ENCODE results near the gene CLDN3.

Gene CLDN3

GRCh38 chr7:73773700-73774517 is 3.8 kb upstream of the CLDN3 start:
- intact Hi-C loops (cut with DNase I): no loop called here
- peak in 1 of 10 donors; percentile 69 for DNase-seq

- intact Hi-C loops (cut with DNase I): no loop called here
- DNase-seq: peak in 2 of 10 donors; percentile 33 to 46
Observed at GRCh38 chr7:73770860-73771670, 995 bp upstream of the CLDN3 start.

DNA sequence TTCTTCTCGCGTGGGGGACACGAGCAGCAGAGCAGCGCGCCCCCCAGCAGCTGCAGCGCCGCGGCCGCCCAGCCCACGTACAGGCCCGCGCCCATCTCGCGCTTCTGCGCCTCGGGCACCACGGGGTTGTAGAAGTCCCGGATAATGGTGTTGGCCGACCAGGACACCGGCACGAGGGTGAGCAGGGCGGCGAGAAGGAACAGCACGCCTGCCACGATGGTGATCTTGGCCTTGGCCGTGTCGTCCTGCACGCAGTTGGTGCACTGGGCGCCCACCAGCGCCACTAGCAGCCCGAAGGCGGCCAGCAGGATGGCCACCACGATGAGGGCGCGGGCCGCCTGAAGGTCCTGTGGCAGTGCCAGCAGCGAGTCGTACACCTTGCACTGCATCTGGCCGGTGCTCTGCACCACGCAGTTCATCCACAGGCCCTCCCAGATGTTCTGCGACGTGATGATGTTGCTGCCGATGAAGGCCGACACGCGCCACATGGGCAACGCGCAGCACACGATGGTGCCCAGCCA is 529 bp downstream of the CLDN3 start:
- intact Hi-C loops (cut with DNase I): no loop called here
- DNase-seq: peak in 2 of 10 donors; percentile 65 to 71

- peak in 2 of 10 donors; percentile 67 to 71 for DNase-seq
- intact Hi-C loops (cut with DNase I): no loop called here
Observed at GRCh38 chr7:73768641-73769480, 1.2 kb downstream of the CLDN3 start.

GRCh38 chr7:73766556-73767229 is 3.4 kb downstream of the CLDN3 start:
- intact Hi-C loops (cut with DNase I): no loop called here
- DNase-seq: peak in 2 of 10 donors; percentile 14 to 54

- intact Hi-C loops (cut with DNase I): no loop called here
- no peak for DNase-seq
Observed at GRCh38 chr7:73762659-73762999, 7.4 kb downstream of the CLDN3 start.

DNA sequence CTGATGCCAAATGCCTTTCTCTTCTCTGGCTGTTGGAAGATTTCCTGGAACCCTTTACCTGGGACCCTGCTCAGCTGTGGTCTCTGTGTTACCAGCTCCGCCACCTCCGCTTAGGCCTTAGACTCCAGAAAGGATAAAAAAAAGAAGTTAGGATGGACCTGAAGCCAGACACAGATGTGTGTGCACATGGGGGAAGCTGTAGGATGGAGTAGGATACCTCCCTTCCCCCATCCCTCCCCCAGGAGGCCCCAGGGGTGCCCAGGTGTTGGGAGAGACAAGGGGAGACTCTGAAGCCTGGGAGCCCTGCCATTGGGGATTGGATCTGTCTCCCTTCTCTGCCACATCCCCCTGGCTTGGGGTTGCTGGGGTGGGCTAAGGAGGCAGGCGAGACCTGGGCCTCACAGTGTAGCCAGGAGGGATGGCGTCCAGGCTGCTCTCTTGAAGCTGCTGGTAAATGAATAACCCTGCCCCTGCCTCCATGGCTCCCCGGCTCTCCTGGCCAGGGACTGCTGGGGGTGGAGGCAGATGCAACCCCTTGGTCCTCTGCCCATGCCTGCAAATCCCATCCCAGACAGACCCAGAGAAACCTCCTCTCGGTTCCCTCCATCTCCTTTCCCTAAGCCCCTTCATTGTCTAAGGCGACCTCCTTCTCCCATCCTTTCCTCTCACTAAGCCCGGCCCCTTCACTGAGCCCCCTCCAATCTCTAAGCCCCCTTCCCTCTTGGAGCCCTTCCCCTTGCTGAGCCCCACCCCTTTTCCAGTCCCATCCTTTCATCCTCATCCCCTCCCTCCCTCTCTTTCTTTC is 8.0 kb downstream of the CLDN3 start:
- intact Hi-C loops (cut with DNase I): no loop called here
- DNase-seq: peak in 2 of 10 donors; percentile 54 to 61

DNA sequence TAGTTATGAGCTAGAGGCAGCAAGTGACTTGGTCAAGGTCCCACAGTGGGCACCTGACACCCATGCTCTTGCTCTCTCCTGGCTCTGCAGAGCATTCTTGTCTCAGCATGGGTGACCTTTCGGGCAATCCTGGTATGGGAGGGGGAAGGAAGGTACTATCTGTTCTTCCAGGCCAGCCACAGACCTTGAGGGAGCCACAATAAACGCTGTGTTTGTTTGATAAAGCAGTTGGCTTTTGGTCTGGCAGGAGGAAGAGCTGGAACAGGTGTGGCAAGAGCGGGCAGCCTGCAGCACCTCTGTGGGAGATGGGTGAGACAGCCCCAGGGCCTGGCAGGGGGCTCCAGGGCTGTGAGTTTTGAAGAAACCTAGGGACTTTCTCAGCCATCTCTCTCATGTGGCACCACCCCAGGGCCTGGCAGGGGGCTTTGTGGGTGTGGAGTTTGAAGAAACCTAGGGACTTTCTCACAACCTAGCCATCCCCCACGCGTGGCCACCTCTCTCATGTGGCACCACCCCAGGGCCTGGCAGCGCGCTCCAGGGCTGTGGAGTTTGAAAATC is 11.4 kb downstream of the CLDN3 start:
- DNase-seq: peak in 2 of 10 donors; percentile 19 to 53
- intact Hi-C loops (cut with DNase I): no loop called here

GRCh38 chr7:73749931-73750776 is 19.9 kb downstream of the CLDN3 start:
- intact Hi-C loops (cut with DNase I): no loop called here

DNA sequence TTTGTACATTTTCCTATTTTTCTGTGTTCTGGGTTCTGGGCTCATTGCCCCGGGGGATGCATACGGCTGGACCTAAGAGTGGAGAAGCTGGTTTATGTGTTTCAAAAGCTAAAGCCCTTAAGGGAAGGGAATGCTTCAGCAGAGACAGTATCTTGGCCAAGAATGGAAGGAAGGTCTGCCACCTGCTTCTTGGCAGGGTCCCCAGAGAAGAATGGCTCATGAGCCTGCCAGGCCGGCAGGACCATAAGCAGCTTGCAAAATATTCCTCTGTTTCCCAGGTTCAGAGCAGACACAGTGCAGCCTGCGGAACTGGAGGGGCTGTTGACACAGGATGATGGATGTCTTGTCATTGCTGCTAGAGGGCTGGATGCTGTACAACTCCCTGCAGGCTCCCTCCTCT is 23.7 kb downstream of the CLDN3 start:
- intact Hi-C loops (cut with DNase I): no loop called here
- peak in 3 of 10 donors; percentile 23 to 85 (median 78) for DNase-seq

More at GRCh38 chr7:73749931-73750776, 19.9 kb downstream of the CLDN3 start:
- peak in 1 of 10 donors; percentile 48 for DNase-seq

- intact Hi-C loops (cut with DNase I): no loop called here
- DNase-seq: peak in 6 of 10 donors; percentile 19 to 85 (median 34)
Observed at GRCh38 chr7:73742753-73743641, 27.1 kb downstream of the CLDN3 start.

- DNase-seq: no peak
- intact Hi-C loops (cut with DNase I): no loop called here
Observed at GRCh38 chr7:73742338-73742752, 27.7 kb downstream of the CLDN3 start.

- intact Hi-C loops (cut with DNase I): no loop called here
- peak in 1 of 10 donors; percentile 22 for DNase-seq
Observed at GRCh38 chr7:73741600-73741999, 28.5 kb downstream of the CLDN3 start.

DNA sequence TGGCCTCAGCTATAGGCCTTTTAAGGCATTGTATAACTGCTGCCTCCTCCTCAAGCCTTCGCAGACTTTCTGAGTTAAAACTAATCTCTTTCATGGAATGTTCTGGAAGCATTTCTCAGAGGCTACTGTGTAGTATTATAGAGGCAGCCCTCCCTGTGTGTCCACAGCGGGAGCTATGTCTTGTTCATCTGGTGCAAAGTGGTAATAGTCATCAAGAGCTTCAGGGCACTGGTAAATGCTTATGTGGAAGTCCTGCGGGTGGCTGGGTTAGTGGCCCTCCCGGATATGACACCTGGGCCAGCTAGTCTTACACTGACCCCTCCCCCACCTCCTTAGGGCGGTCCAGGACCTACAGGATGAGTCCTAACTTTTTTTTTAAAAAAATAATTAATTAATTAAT is 29.3 kb downstream of the CLDN3 start:
- intact Hi-C loops (cut with DNase I): no loop called here
- no peak for DNase-seq

GRCh38 chr7:73740212-73740611 is 29.9 kb downstream of the CLDN3 start:
- peak in 1 of 10 donors; percentile 44 for DNase-seq
- intact Hi-C loops (cut with DNase I): no loop called here

DNA sequence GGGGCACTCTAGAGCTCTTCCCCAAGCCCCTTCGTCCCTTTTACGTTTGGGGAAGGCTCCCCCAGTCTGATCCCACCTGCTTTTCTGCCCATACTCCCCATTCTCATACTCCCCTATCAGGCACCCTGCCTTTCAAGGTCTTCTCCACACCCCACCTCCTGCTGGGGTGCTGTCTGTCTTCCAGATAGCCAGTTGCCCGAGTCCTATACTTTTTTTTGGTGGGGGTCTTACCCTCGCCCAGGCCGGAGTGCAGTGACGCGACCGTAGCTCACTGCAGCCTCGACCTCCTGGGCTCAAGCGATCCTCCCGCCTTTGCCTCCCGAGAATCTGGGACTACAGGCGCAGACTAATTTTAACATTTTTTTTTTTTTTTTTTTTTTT is 30.7 kb downstream of the CLDN3 start:
- intact Hi-C loops (cut with DNase I): loop anchor here (5.0 kb wide), 2 partner anchors 103 to 118 kb away; partner anchors contain the start of gene METTL27
- peak in 1 of 10 donors; percentile 70 for DNase-seq
